Right lobe of liver (tissue), 6 donors: ENCODE measurements around the gene RAPGEF3. TPM values are rescaled to one million over a fixed set of nuclear protein-coding genes. Genes with fewer than 3 reads are reported as not detected.

ENCODE experiments used
- ATAC-seq, 4 donors: fragments of 200-7000 bp; cut with Tn5 transposase; one replicate each; pipeline ENCODE4 v1.9.1; 2020; ENCODE audit warnings: mild to moderate bottlenecking in 4 of 4, moderate library complexity in 4 of 4
- DNase-seq, 3 donors: peaks; one replicate each; pipeline ENCODE4 v3.0.0-alpha.2; 2020
- H3K27ac ChIP-seq, 3 donors: fragments of 200-600 bp; one replicate each; pipeline ENCODE4 v1.8.0; 2022
- H3K27me3 ChIP-seq, 2 donors: fragments of 200-600 bp; one replicate each; pipeline ENCODE4 v1.8.0; 2022
- H3K36me3 ChIP-seq, 4 donors: fragments of 200-600 bp; sonication (generic) in 1 of 4; one replicate each; pipeline versions ENCODE4 v1.5.1 to v1.8.0; 2017 to 2022; ENCODE audit warnings: control low read depth in 1 of 4
- H3K4me1 ChIP-seq, 4 donors: fragments of 200-600 bp; sonication (generic) in 1 of 4; one replicate each; pipeline versions ENCODE4 v1.5.1 to v1.8.0; 2017 to 2022; ENCODE audit warnings: control low read depth in 1 of 4
- H3K4me3 ChIP-seq, 3 donors: fragments of 200-600 bp; one replicate each; pipeline ENCODE4 v1.8.0; 2022
- H3K9me3 ChIP-seq, 4 donors: fragments of 200-600 bp; sonication (generic) in 1 of 4; one replicate each; pipeline versions ENCODE4 v1.5.1 to v1.8.0; 2017 to 2022; ENCODE audit warnings: control low read depth in 1 of 4
- POLR2A ChIP-seq: fragments of 450-650 bp; IDR thresholded peaks from one replicate; pipeline ENCODE4 v1.6.1; 2017; ENCODE audit warnings: antibody characterized with exemption, mild to moderate bottlenecking
- WGBS: methylation state at CpG from one replicate; pipeline ENCODE4 v1.1.6; 2018; ENCODE audit warnings: low coverage, low lambda C conversion rate; ENCODE audit not compliant: insufficient coverage; ENCODE audit errors: missing lambda C conversion rate; 5-methylcytosine and 5-hydroxymethylcytosine counted together
- intact Hi-C, 2 donors: fragments of 100-400 bp; cut with DNase I; formaldehyde crosslinking; loops; one replicate each; pipeline versions ENCODE4 v1.11.2 to v1.14.1; 2022
- total RNA-seq, 6 experiments: library from RNA; depleted of rRNA in 2 of 6; stranded (reverse); fragments of >200 nt in 2 of 6; fragmentation: NEBNext Ultra II Directional in 3 of 6; extraction: Animal tissue kit (Norgen Biotek cat#: 25700) in 3 of 6; gene quantifications; one replicate each; pipeline versions ENCODE4 v1.1.0 to v1.2.4, GENCODE V29; 2016 to 2023
- TF ChIP-seq, protein P1 (sequence below), 4 donors: fragments of 200-600 bp in 3 of 4; fragments of 450-650 bp in 1 of 4; IDR thresholded peaks; one replicate each; pipeline versions ENCODE4 v1.5.1 to v1.8.0; 2016 to 2022; ENCODE audit warnings: antibody characterized with exemption in 4 of 4, mild to moderate bottlenecking in 2 of 4
- donor health status: DM: no; HTN: yes; CAD: no.
- donor health status: DM: no; HTN: no; CAD: no.
- donor health status: DM: no; HTN: no; CAD: no.
- donor health status: DM: no; HTN: yes; CAD: no.
- donor health status: DM: no; HTN: yes; CAD: no.

Gene RAPGEF3
- total RNA-seq, 6 experiments from 2014 or later = 0.81 to 4.6 (median 2.6) TPM

DNA sequence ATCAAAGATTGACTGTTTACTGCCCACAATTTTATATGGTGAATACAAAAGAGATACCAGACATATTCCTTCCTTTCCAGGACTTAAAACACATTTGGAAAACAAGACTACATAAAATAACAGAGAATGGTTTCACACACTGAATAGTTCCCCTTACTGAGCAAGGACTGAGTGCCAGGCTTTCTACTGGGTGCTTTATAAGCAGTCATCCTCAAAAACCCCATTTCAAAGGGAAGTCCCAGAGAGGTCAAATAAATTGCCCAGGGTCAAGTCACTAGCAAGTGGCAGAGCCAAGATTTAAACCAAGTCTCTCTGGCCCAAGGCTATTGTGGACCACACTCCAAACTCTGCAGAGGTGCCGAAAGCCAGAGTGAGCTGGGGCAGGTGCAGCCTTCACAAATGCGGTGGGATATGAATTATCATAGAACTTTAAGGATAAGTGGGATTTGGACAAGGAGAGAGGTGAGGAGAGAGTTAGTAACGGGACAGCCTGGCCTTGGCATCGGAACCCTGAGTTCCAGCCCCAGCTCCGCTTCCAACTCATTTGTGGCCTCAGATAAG lies 43.8 kb downstream of the RAPGEF3 start:
- Histone ChIP-seq H3K27ac (peak overlapping the region in 2 of 3 donors; percentile 45 to 50), H3K9me3 (no peaks in the 10 kb centered on the region), H3K4me3 (no peak overlapping the region), H3K36me3 (peaks cover 0 to 7% (median 0%) of the 10 kb centered on the region in 4 donors), H3K4me1 (peaks cover 0 to 23% (median 0%) of the 10 kb centered on the region in 4 donors), H3K27me3 (no peaks in the 10 kb centered on the region)
- ATAC-seq = peak in 2 of 4 donors; percentile 2 to 7
- DNase-seq = no peak
- TF ChIP-seq, protein P1, sequence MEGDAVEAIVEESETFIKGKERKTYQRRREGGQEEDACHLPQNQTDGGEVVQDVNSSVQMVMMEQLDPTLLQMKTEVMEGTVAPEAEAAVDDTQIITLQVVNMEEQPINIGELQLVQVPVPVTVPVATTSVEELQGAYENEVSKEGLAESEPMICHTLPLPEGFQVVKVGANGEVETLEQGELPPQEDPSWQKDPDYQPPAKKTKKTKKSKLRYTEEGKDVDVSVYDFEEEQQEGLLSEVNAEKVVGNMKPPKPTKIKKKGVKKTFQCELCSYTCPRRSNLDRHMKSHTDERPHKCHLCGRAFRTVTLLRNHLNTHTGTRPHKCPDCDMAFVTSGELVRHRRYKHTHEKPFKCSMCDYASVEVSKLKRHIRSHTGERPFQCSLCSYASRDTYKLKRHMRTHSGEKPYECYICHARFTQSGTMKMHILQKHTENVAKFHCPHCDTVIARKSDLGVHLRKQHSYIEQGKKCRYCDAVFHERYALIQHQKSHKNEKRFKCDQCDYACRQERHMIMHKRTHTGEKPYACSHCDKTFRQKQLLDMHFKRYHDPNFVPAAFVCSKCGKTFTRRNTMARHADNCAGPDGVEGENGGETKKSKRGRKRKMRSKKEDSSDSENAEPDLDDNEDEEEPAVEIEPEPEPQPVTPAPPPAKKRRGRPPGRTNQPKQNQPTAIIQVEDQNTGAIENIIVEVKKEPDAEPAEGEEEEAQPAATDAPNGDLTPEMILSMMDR (IDR thresholded peaks at IDR 0.05) = no peak
- no peak for TF ChIP-seq POLR2A
- intact Hi-C loops = loop anchor here in 1 of 2 donors (10.0 kb wide), 1 partner anchor 50 kb away; no protein-coding TSS in a partner anchor
- 33% methylated on average over 5 of the region's 5 CpGs for WGBS

DNA sequence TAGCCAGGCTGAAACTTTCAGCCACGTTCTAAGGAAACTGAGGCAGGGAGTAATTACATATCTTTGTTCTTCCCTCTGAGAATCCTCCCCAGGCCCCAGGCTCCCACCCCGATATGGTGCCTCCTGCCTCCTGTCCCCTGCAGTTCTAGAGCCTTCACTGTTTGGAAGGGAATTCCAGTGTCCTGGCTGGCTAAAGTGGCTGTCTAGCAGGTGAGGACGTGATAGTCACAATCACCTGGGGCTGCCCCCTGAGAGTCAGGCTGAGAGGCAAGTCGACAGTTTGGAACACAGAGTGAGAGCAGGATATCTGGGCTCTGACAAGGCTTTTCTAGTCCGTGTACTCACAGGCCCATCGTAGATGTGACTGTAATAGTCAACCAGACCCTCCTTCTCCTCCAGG lies 46.5 kb downstream of the RAPGEF3 start:
- Histone ChIP-seq H3K4me3 (no peak overlapping the region), H3K36me3 (no peaks in the 10 kb centered on the region), H3K27ac (no peak overlapping the region), H3K9me3 (no peaks in the 10 kb centered on the region), H3K27me3 (no peaks in the 10 kb centered on the region), H3K4me1 (peaks cover 0 to 24% (median 1%) of the 10 kb centered on the region in 4 donors)
- ATAC-seq (no peak), DNase-seq (no peak)
- TF ChIP-seq, protein P1 (IDR thresholded peaks at IDR 0.05) = no peak
- no peak for TF ChIP-seq POLR2A
- intact Hi-C loops = loop anchor here in 1 of 2 donors (10.0 kb wide), 1 partner anchor 53 kb away; no protein-coding TSS in a partner anchor
- WGBS = 91% methylated on average over 4 of the region's 6 CpGs

DNA sequence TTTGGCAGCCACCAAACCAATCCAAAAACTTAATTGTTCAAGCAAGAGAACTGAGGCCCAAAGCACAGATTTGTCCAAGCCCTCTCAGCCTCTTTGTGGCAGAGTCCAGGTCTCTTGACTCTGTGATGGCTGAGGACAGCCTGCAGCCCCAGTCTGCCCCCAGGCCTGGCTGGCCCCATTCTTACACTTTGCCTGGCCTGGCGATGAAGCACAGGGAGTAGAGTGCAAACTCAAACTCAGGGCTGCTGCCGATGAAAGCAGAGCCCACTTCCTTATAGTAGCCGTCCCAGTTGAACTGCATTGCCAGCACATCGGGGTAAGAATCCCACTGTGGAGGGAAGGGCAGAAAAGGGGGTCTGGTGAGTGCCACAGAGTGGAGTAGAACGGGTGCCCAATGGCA lies 47.2 kb downstream of the RAPGEF3 start:
- no peak for ATAC-seq

DNA sequence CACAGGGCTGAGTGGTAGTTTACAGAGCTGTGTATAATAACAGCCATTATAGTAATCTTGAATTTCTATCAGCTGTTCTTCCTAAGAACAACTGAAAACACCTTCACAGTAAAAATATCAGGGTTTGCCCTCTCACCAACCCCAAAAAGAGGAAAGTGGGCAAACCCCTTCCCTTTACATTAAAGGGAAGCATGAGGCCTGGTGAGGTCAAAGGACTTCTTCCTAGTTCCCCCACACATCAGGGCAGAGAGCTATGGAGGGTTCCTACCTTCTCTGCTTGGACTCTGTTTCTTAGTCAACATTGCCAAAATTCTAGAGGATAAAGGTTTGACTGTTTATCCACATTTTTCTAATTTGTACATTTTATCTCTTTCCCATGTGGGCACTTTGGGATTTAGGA lies 48.4 kb downstream of the RAPGEF3 start:
- intact Hi-C loops = loop anchor here in 1 of 2 donors (10.0 kb wide), 1 partner anchor 55 kb away; no protein-coding TSS in a partner anchor

More for the DNA sequence above, 47.2 kb downstream of the RAPGEF3 start:
- no peaks in the 10 kb centered on the region for H3K27me3 ChIP-seq
- H3K27ac ChIP-seq = no peak overlapping the region
- no peak for DNase-seq
- H3K4me3 ChIP-seq = no peak overlapping the region
- intact Hi-C loops = loop anchor here in 1 of 2 donors (10.0 kb wide), 1 partner anchor 53 kb away; no protein-coding TSS in a partner anchor
- WGBS = no CpG with 5 or more reads among the region's 5 CpGs
- H3K36me3 ChIP-seq = no peaks in the 10 kb centered on the region
- H3K9me3 ChIP-seq = no peaks in the 10 kb centered on the region
- H3K4me1 ChIP-seq = peaks cover 0 to 25% (median 3%) of the 10 kb centered on the region in 4 donors
- TF ChIP-seq, protein P1 (IDR thresholded peaks at IDR 0.05) = no peak
- no peak for TF ChIP-seq POLR2A

More for the DNA sequence above, 48.4 kb downstream of the RAPGEF3 start:
- ATAC-seq (no peak), DNase-seq (no peak)
- Histone ChIP-seq H3K36me3 (no peaks in the 10 kb centered on the region), H3K9me3 (no peaks in the 10 kb centered on the region), H3K27me3 (no peaks in the 10 kb centered on the region), H3K27ac (no peak overlapping the region), H3K4me3 (no peak overlapping the region), H3K4me1 (peaks cover 0 to 16% (median 3%) of the 10 kb centered on the region in 4 donors)
- no peak for TF ChIP-seq POLR2A
- TF ChIP-seq, protein P1 (IDR thresholded peaks at IDR 0.05) = no peak
